Thyroid gland (tissue), 4 donors: ENCODE data around the gene C1QTNF3.

Source experiments
- POLR2A ChIP-seq, 2 donors: fragments of 450-650 bp; IDR thresholded peaks; one replicate each; pipeline ENCODE4 v1.6.1; 2017; ENCODE audit warnings: antibody characterized with exemption in 2 of 2, mild to moderate bottlenecking in 2 of 2, moderate library complexity in 1 of 2
- TF ChIP-seq, protein P1 (sequence below), 6 experiments: fragments of 200-600 bp in 3 of 6; fragments of 450-650 bp in 3 of 6; sonication (generic) in 3 of 6; IDR thresholded peaks; one replicate each; pipeline ENCODE4 v1.5.1; 2016 to 2019; ENCODE audit warnings: antibody characterized with exemption in 6 of 6, mild to moderate bottlenecking in 2 of 6, inconsistent platforms in 1 of 6, moderate library complexity in 1 of 6

DNA sequence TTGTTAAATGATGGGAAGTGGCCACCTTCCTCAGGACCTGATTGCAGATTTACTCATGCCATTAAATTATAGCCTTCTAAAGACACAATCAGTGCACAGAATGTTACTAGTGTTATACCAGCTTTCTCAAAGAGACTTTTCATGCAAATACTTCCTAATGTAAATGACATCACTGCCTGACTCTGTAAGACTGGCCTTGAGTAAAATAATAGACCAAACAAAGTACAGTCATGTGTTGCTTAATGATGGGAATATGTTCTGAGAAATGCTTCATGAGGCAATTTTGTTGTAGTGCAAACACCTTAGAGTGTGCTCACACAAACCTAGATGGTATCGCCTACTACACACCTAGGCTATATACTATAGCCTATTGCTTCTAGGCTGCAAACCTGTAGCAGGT lies 17.0 kb upstream of the C1QTNF3 start:
- TF ChIP-seq, protein P1, sequence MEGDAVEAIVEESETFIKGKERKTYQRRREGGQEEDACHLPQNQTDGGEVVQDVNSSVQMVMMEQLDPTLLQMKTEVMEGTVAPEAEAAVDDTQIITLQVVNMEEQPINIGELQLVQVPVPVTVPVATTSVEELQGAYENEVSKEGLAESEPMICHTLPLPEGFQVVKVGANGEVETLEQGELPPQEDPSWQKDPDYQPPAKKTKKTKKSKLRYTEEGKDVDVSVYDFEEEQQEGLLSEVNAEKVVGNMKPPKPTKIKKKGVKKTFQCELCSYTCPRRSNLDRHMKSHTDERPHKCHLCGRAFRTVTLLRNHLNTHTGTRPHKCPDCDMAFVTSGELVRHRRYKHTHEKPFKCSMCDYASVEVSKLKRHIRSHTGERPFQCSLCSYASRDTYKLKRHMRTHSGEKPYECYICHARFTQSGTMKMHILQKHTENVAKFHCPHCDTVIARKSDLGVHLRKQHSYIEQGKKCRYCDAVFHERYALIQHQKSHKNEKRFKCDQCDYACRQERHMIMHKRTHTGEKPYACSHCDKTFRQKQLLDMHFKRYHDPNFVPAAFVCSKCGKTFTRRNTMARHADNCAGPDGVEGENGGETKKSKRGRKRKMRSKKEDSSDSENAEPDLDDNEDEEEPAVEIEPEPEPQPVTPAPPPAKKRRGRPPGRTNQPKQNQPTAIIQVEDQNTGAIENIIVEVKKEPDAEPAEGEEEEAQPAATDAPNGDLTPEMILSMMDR (IDR thresholded peaks at IDR 0.05): no peak
- no peak for TF ChIP-seq POLR2A (IDR thresholded peaks at IDR 0.05)
